Right cardiac atrium (tissue), 5 donors: ENCODE results near the gene TTLL12. TPM values are rescaled to one million over a fixed set of nuclear protein-coding genes. Genes with fewer than 3 reads are reported as not detected.

Experiments used
- ATAC-seq, 2 donors: fragments of 200-7000 bp; cut with Tn5 transposase; one replicate each; pipeline versions ENCODE4 v1.8.0 to v1.9.1; 2020; ENCODE audit warnings: moderate library complexity in 2 of 2, mild to moderate bottlenecking in 1 of 2
- DNase-seq, 3 donors: peaks; one replicate each; pipeline ENCODE4 v3.0.0-alpha.2; 2020
- H3K27ac ChIP-seq: one replicate; pipeline ENCODE4 v1.5.1; 2013; ENCODE audit warnings: mild to moderate bottlenecking, low read length, control low read depth, moderate library complexity
- H3K27me3 ChIP-seq: one replicate; pipeline ENCODE4 v1.6.1; 2013; ENCODE audit not compliant: control insufficient read depth, insufficient read depth
- H3K4me1 ChIP-seq: one replicate; pipeline ENCODE4 v1.6.1; 2013; ENCODE audit warnings: low read length; ENCODE audit not compliant: control insufficient read depth, insufficient read depth
- H3K4me3 ChIP-seq: one replicate; pipeline ENCODE4 v1.5.1; 2013; ENCODE audit warnings: low read length, control low read depth
- H3K9me3 ChIP-seq: one replicate; pipeline ENCODE4 v1.6.1; 2013; ENCODE audit warnings: low read length; ENCODE audit not compliant: control insufficient read depth
- WGBS: extraction: QIAGEN DNeasy Blood & Tissue Kit; methylation state at CpG from one replicate; pipeline ENCODE4 v1.1.7; 2013; 5-methylcytosine and 5-hydroxymethylcytosine counted together
- intact Hi-C, 4 donors: fragments of 100-400 bp; cut with DNase I; formaldehyde crosslinking; loops; one replicate each; pipeline versions ENCODE4 v1.11.0 to v1.14.0; 2022 to 2023
- polyA plus RNA-seq: library from polyadenylated mRNA; stranded (reverse); fragments of 200-250 nt; gene quantifications from one replicate; pipeline ENCODE4 v1.2.3, GENCODE V29; 2013
- total RNA-seq, 4 donors: library from RNA; stranded (reverse); fragmentation: NEBNext Ultra II Directional; extraction: Animal tissue kit (Norgen Biotek cat#: 25700); gene quantifications; one replicate each; pipeline ENCODE4 v1.2.1, GENCODE V29; 2021
- donor health status: healthy with polysubstance abuse.
- donor health status: DM: no; HTN: yes; CAD: no.
- donor health status: DM: no; HTN: no; CAD: no.
- donor health status: DM: no; HTN: yes; CAD: no; lungs with severe emphysema.
- donor health status: DM: yes; HTN: yes; CAD: no.

Gene TTLL12
- total and polyA plus RNA-seq, 5 donors: 6.9 to 11.0 (median 10.1) TPM

DNA sequence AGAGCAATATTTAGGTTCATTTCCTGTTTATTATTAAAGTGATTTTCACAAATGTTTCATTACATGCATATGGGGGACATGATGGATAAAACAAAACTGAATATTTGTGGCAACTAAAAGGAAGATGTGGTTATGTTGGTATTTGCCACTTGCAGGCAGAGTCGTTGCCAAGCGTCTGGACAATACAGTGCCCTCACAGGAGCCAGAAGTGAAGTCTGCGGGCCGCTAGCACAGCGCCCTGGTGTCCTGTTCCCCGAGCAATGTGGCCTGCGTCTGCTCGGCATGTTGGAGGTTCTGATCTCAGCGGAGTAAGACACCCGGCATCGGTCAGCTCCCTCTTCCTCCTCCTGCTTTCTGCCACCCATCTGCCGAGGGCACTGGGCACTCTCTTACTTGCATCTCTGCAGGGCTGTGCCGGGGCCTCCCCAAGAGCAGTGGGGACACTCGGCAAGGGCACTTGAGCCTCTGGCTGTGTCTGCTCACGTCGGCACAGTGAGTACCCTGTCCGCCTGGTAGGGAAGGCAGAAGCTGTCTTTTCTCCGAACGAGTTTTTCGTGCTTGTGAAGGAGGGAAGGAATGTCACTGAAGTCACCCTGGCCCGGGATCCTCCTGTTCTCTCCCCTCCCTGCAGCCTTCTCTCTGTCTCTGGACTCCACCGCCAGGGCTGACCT lies 10.5 kb upstream of the TTLL12 start:
- H3K27ac ChIP-seq: no peak overlapping the region
- intact Hi-C loops: no loop called here
- ATAC-seq (peak in 1 of 2 donors; percentile 10), DNase-seq (peak in 1 of 3 donors; percentile 33)
- no peaks in the 10 kb centered on the region for H3K4me1 ChIP-seq
- 55% methylated on average over 22 of the region's 22 CpGs for WGBS
- H3K27me3 ChIP-seq: no peaks in the 10 kb centered on the region
- no peaks in the 10 kb centered on the region for H3K9me3 ChIP-seq
- H3K4me3 ChIP-seq: no peak overlapping the region

DNA sequence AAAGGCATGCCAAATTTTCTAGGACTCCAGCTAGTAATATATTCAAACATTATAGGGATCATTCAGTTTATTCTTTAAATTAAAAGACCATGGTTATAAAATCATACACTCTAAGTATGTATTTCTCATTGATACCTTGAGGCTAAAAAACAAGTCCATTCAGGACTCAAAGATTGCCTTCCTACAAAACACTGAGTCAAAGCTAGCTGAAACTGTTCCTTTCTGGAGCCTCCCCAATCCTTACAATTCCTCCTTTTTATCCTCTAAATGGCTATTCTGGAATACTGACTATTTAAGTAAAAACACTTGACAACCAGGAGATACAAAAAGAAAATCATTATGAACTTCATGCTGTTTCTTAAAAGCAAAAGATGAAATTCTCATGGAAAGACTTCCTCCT lies 4.9 kb upstream of the TTLL12 start:
- no peak for ATAC-seq

DNA sequence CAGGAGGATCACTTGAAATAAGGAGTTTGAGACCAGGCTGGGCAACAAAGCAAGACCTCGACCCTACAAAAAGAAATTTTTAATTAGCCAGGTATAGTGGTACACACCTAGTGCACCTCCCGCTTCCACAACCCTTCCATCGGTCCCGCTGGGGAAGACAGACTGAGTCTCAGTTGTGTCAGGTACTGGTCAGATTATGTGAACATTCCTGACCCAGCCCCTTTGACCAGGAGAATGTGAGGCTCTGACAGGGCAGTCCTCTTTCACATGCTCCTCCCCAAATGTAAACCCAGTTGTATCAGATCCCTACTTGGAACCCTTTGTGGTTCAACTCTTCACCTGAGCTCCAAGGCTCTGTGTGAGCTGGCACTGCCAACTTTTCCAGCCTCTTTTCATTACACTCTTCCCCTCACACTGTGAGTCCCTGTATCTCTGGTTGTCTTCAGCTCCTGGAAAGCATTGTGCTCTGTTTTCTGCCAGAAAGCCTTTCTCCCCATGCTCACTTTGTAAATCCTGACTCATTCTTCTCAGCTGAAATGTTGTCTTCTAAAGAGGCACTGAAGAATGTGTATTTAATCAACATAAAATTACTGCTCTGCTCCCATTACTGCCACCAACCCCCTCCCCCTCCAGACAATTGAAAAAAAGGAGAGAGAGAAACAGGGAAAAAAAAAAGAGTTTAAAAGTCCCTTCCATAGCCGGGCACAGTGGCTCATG lies 2.1 kb upstream of the TTLL12 start:
- H3K4me1 ChIP-seq: peaks cover 6% of the 10 kb centered on the region
- WGBS: 90% methylated on average over 5 of the region's 5 CpGs
- H3K27ac ChIP-seq: no peak overlapping the region
- DNase-seq (peak in 1 of 3 donors; percentile 35), ATAC-seq (no peak)
- intact Hi-C loops: no loop called here
- no peak overlapping the region for H3K4me3 ChIP-seq
- no peaks in the 10 kb centered on the region for H3K27me3 ChIP-seq
- H3K9me3 ChIP-seq: no peaks in the 10 kb centered on the region

More for the DNA sequence above, 4.9 kb upstream of the TTLL12 start:
- Histone ChIP-seq H3K27ac (no peak overlapping the region), H3K4me3 (no peak overlapping the region), H3K4me1 (no peaks in the 10 kb centered on the region), H3K27me3 (no peaks in the 10 kb centered on the region), H3K9me3 (no peaks in the 10 kb centered on the region)
- no peak for DNase-seq
- intact Hi-C loops: no loop called here

DNA sequence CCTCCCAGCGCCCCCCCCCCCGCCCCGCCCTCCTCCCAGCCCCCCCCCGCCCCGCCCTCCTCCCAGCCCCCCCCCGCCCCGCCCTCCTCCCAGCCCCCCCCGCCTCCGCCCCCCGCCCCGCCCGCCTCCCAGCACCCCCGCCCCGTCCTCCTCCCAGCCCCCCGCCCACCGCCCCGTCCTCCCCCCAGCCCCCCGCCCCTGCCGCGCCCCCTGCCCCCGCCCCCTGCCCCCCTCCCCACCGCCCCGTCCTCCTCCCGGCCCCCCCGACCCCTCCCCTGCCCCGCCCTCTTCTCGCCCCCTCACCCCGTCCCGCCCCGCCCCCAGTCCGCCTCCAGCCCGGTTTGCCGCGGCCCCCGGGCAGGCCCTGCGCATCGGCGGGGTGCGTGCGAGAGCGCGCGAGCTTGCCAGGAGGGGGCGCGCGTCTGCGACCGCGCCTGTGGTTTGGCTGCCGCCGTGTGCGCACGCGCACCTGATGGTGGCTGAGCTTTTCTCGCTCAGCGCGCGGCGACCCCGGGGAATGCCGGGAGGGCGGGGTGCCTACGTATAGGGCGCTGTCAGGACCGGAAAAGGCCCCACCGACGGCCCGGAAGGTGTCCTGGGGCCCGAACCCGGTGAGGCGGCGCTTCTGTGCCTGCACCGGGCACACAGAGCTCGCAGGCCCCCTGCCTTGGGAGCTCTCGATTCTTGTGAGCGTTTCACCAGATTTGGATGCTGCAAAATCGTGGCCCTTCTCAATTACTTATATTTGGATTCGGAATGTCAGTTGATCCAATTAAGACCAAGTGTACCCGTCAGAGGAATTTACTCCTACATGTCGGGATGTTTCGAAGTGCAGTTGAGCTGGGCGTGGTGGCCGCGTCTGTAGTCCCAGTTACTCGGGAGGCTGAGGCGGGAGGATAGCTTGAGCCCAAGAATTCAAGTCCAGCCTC lies 501 bp upstream of the TTLL12 start:
- ATAC-seq (peak; percentile 93 to 95), DNase-seq (peak; percentile 97 to 99 (median 99))
- no peaks in the 10 kb centered on the region for H3K9me3 ChIP-seq
- H3K27me3 ChIP-seq: no peaks in the 10 kb centered on the region
- peaks cover 6% of the 10 kb centered on the region for H3K4me1 ChIP-seq
- 5% methylated on average over 56 of the region's 86 CpGs for WGBS
- intact Hi-C loops: no loop called here
- H3K27ac ChIP-seq: peak overlapping the region; percentile 93
- H3K4me3 ChIP-seq: peak overlapping the region; percentile 85

DNA sequence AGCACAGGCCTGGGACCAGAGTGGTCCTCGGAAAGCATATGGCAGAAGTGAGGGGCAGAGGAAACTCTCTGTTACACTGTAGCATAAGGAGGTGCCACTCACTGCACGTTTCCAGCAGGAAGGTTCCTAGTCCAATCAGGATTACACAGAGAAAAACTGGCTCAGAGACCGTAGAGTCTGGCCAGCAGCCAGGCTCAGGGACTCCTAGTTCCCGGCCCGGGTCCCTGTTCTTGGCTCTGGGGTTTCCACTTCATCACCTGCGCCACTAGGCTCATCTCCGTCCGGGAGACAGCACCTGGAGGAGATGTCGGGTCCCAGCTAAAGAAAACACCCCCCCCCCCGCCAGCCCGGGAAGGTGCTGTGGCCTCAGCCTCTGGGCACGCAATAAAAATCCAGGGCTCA lies 1.1 kb downstream of the TTLL12 start:
- peak overlapping the region; percentile 85 for H3K4me3 ChIP-seq
- no peak overlapping the region for H3K27ac ChIP-seq
- peaks cover 6% of the 10 kb centered on the region for H3K4me1 ChIP-seq
- H3K27me3 ChIP-seq: no peaks in the 10 kb centered on the region
- intact Hi-C loops: no loop called here
- DNase-seq (peak; percentile 70 to 86 (median 80)), ATAC-seq (peak; percentile 5 to 12)
- no peaks in the 10 kb centered on the region for H3K9me3 ChIP-seq
- WGBS: 14% methylated on average over 12 of the region's 12 CpGs

DNA sequence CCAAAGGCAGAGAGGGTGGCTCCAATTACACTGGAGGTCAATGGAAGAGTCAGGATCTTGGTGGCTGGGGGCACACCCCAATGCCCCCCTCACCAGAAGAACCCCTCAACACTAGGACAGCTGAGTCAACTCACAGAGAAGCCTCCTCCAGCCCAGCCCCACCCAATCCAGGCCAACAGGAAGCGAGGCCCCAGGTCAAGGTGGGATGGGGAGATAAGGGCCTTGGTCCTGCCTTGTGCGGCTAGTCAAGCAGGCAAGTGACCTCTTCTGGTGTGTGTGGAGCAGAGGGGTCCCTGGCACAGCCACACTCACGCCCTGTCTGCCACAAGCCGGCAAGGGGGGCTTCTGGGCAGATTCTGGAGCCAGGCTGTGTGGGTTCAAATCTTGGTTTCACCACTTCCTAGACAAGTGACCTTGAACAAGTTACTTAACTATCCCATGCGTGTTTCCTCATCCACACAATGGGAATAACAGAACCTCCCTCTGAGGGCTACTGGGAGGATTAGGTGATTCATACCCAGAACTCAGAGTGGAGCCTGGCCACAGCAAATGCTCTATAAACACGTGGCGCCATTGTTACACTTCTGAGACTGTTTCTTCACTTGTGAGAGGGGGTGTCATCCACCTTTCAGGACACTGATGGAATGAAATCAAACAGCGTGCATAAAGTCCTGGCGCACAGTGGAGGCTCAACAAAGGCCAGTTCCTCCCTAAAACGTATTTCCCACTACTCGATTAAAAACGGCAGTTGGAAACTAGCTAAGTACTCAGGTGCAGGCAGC lies 3.2 kb downstream of the TTLL12 start:
- ATAC-seq (no peak), DNase-seq (peak in 2 of 3 donors; percentile 25 to 28)
- peaks cover 6% of the 10 kb centered on the region for H3K4me1 ChIP-seq
- intact Hi-C loops: no loop called here
- no peaks in the 10 kb centered on the region for H3K9me3 ChIP-seq
- H3K27me3 ChIP-seq: no peaks in the 10 kb centered on the region
- H3K27ac ChIP-seq: no peak overlapping the region
- no peak overlapping the region for H3K4me3 ChIP-seq
- 79% methylated on average over 12 of the region's 12 CpGs for WGBS

DNA sequence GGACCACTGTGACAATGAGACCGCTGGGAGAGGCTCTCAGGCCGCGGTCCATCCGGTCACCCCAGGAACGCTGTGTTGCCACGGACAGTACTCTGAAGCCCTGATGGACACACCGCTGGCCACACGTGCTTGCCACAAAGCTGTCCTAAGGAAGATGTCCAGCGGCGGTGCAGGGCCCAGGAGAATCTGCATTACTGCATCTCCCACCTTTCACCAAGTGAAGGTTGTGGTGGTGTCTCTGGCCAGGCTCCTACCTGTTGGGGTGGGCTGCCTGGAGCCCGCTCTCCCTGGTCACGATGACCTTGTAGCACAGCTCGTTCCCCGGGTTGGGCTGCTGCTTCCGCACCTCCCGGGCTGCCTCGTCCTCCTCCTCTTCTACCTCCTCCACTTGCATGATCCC lies 4.2 kb downstream of the TTLL12 start:
- intact Hi-C loops: no loop called here
- no peak overlapping the region for H3K4me3 ChIP-seq
- DNase-seq (peak in 1 of 3 donors; percentile 54), ATAC-seq (no peak)
- peaks cover 6% of the 10 kb centered on the region for H3K4me1 ChIP-seq
- no peaks in the 10 kb centered on the region for H3K27me3 ChIP-seq
- H3K27ac ChIP-seq: no peak overlapping the region
- no peaks in the 10 kb centered on the region for H3K9me3 ChIP-seq
- WGBS: 95% methylated on average over 17 of the region's 17 CpGs

DNA sequence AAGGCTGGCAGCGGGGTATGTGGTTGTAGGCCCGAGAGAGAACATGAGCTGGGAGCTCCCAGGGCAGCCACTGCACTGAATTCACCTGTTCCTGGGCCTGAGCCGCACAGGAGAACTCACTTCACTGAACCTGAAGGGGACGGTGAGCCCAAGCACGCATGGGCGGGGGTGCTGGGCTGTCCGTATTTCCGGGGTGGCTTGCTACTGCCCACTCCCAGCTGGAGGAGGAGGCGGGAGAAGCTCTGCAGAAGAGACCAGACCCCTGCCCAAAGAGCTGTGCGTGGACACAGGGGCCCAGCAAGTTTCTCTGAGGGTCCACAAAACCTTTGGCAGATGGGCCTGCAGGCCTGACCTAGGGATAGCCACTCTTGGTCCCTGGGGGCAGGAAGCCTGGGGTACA lies 4.8 kb downstream of the TTLL12 start:
- Histone ChIP-seq H3K4me3 (no peak overlapping the region), H3K4me1 (peaks cover 6% of the 10 kb centered on the region), H3K27ac (no peak overlapping the region), H3K9me3 (no peaks in the 10 kb centered on the region), H3K27me3 (no peaks in the 10 kb centered on the region)
- DNase-seq (peak in 2 of 3 donors; percentile 14 to 50), ATAC-seq (no peak)
- intact Hi-C loops: no loop called here
- WGBS: 93% methylated on average over 10 of the region's 10 CpGs

DNA sequence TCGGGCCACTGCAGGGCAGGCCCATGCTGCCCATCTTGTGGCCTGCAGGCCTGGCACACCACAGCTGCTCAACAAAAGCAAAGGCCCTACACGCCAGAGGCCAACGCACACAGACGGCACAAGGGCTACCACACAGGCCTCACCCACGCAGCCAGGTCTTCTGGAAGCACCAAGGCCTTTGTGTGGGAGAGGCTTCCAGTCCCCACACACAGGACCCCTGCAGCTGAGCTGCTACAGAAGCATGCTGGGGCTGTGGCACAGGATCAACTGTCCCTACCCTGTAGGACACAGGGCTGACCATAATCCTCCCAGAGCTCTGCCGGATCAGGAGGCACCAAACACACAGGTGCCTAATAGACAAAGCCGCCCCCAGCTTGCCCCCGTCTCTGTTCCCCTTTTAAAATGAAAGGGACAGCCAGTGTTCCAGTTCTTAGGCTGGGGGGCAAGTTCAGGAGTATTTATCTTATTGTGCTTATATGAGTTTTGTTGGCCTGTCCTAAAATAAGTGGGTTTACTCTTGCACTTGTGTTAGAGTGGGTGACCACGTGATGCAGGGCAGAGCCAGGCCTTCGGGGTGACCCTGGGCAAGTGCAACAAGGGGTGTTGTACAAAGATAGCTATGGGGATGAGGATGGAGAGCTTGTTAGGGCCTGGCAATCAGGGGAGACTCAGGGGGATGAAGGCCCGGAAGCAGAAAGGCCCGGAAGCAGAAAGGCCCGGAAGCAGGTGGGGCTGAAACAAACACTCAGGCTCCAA lies 5.4 kb downstream of the TTLL12 start:
- H3K4me3 ChIP-seq: no peak overlapping the region
- ATAC-seq (no peak), DNase-seq (peak in 2 of 3 donors; percentile 43 to 51)
- no peak overlapping the region for H3K27ac ChIP-seq
- H3K9me3 ChIP-seq: no peaks in the 10 kb centered on the region
- WGBS: 93% methylated on average over 13 of the region's 13 CpGs
- peaks cover 6% of the 10 kb centered on the region for H3K4me1 ChIP-seq
- intact Hi-C loops: no loop called here
- no peaks in the 10 kb centered on the region for H3K27me3 ChIP-seq

DNA sequence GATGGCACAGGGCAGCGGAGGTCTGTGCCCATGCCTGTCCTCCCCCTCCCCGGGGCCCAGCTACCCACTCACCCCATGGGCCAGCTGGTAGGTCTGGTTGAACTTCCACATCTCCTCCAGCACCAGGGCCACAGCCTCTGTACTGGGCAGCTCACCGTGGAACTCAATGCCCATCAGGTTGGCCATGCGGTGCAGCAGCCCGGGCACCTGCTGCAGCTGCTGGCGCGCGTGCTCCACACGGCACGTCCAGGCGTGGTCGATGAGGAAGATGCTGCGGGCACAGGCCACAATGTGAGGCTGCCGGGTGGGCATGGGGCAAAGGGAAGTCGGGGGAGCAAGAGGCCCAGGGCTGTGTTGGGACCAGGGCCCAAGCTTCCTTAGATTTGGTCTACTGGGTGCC lies 6.3 kb downstream of the TTLL12 start:
- Histone ChIP-seq H3K27me3 (no peaks in the 10 kb centered on the region), H3K4me1 (peaks cover 2% of the 10 kb centered on the region), H3K9me3 (no peaks in the 10 kb centered on the region), H3K4me3 (no peak overlapping the region), H3K27ac (no peak overlapping the region)
- intact Hi-C loops: no loop called here
- DNase-seq: peak in 2 of 3 donors; percentile 34 to 60
- WGBS: 93% methylated on average over 15 of the region's 15 CpGs
- no peak for ATAC-seq
